GM21528 (cell line): Measurements from ENCODE around the gene SMAD1.
A peak's percentile ranks its signal among the peaks of the same experiment; 100 is the strongest.
"Not testable (repeated sequence)": the region's sequence is repeated elsewhere in the genome, so short reads cannot be mapped to it uniquely, and the experiment has no call there.

Experiments
- ATAC-seq: cut with Tn5 transposase; IDR thresholded peaks from one replicate; pipeline ENCODE4 v1.9.1; 2021; ENCODE audit warnings: mild to moderate bottlenecking, moderate library complexity; ENCODE audit not compliant: unreplicated experiment, low FRiP score

Gene SMAD1

GRCh38 chr4:145554691-145555090, 73.0 kb downstream of the SMAD1 start:
- ATAC-seq: no peak

GRCh38 chr4:145557720-145558119, 76.1 kb downstream of the SMAD1 start:
- peak; percentile 93 for ATAC-seq

- no peak for ATAC-seq
Observed at GRCh38 chr4:145563293-145563985, 81.8 kb downstream of the SMAD1 start.

- no peak for ATAC-seq
Observed at GRCh38 chr4:145564540-145564939, 82.9 kb downstream of the SMAD1 start.

- ATAC-seq: no peak
Observed at GRCh38 chr4:145565328-145565727, 83.7 kb downstream of the SMAD1 start.

GRCh38 chr4:145566086-145566708, 84.5 kb downstream of the SMAD1 start:
- no peak for ATAC-seq

- no peak for ATAC-seq
Observed at GRCh38 chr4:145566768-145567167, 85.1 kb downstream of the SMAD1 start.

GRCh38 chr4:145567516-145567915, 85.9 kb downstream of the SMAD1 start:
- no peak for ATAC-seq

- ATAC-seq: not testable (repeated sequence)
Observed at GRCh38 chr4:145574546-145574945, 92.9 kb downstream of the SMAD1 start.

- no peak for ATAC-seq
Observed at GRCh38 chr4:145580906-145581305, 99.3 kb downstream of the SMAD1 start.

GRCh38 chr4:145583191-145584055, 101.8 kb downstream of the SMAD1 start:
- no peak for ATAC-seq

GRCh38 chr4:145587088-145587754, 105.6 kb downstream of the SMAD1 start:
- no peak for ATAC-seq

- ATAC-seq: not testable (repeated sequence)
Observed at GRCh38 chr4:145589381-145589780, 107.7 kb downstream of the SMAD1 start.

- no peak for ATAC-seq
Observed at GRCh38 chr4:145589916-145590702, 108.5 kb downstream of the SMAD1 start.

- ATAC-seq: no peak
Observed at GRCh38 chr4:145602129-145602760, 120.6 kb downstream of the SMAD1 start.

- ATAC-seq: no peak
Observed at GRCh38 chr4:145605941-145606340, 124.3 kb downstream of the SMAD1 start.
